ENCODE data around the gene PVR.
"Not testable (repeated sequence)": the region's sequence is repeated elsewhere in the genome, so short reads cannot be mapped to it uniquely, and the experiment has no call there.

PVR gene

GRCh38 chr19:44643605-44644401 lies at the start of gene PVR:
Gene PVR, plus strand, starts transcription at chr19:44643910. Its CDS starts 187 bp downstream, at chr19:44644097.
- DNase-seq = peak in 1 of 2 experiments; percentile 9

DNA sequence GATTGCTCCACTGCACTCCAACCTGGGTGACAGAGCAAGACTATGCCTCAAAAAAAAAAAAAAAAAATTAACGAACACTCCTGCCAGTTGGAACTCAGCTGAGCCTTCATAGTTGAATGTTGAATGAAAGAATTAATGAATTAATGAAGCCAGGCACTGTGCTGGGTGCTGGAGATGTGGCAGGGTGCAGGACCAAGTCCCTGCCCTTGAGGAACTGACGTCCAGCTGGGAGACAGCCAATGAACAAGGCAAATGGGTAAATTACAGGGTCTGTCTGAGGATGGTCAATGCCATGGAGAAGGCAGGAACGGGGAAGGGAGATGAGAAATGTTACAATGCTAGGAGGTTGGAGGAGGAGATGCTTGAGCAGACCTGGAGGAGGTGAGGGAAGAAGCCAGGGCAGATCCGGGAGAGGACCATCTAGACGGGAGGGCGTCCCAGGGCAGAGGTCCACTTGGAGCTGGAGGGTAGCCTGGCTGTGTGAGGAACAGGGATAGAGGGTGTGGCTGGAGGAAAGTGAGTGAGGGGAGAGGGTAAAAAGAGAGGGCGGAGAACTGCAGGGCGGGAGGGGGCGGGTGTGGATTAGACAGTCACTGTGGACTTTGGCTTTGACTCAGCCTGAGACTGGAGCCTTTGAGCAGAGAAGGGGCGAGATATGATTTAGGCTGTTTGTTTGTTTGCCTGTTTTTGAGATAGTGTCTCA lies 47.1 kb upstream of the PVR start:
- DNase-seq = no peak

DNA sequence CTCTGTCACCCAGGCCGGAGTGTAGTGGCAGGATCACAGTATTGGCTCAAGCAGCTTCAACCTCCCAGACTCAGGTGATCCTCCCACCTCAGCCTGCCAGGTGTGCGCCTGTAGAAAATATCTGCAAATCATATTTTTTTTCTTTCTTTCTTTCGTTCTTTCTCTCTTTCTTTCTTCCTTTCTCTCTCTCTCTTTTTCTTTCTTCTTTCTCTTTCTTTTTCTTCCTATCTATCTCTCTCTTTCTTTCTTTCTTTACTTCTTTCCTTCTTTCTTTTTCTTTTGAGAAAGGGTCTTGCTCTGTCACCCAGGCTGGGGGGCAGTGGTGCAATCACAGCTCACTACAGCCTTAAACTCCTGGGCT lies 46.6 kb upstream of the PVR start:
- DNase-seq = no peak

DNA sequence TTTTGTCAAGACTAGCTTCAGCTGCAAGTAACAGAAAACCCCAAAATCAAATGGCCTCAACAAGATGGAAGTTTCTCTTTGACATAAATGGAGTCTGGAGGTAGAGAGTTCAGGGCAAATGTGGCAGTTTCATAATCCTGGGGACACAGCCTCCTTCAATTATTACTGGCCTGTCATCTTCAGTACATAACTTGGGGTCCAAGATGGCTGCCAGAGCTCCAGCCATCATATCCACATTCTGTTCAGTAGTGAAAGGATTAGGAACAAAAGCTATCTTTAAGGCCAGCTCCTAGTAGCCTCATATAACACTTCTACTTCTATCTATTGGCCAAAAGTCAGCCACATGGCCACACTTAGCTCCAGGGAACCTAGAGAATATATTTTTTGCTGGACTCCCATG lies 45.4 kb upstream of the PVR start:
- DNase-seq = no peak

GRCh38 chr19:44598880-44599279 lies 44.8 kb upstream of the PVR start:
- no peak for DNase-seq

DNA sequence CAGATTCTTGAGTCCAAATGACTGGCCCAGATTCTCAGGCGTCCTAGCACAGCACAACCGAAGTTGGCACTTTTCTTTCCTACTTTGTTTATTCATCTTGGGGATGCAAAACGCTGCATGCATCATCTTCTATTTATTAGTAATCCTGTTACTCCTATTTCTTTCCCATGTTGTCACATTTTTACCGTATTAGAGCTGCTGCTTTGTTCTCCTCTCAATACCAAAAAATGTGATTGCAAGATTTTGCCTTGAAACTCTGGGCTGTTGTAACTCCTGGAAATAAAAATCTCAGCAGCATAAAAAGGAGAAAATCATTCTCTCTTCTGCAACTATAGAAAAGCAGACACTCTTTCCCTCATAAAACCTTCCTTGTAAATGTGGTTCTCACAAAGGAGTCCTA lies 43.2 kb upstream of the PVR start:
- DNase-seq = no peak

DNA sequence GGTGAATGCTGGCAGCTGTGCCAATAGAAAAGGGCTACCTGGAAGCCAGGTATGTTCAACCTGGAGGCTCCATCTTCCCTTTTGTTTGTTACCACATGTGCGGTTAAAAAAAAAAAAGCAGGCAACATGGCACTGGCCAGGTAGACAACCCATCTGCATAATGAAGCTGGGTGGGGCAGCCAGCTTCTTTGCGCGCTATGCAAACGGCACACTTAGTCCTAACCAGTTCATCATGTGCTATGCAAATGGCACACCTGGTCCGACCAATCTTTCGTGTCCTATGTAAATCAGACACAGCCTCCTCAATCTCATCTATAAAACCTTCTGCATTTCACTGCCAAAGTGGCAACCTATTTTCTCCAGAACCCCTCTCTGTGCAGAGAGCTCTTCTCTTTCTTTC lies 41.6 kb upstream of the PVR start:
- DNase-seq = no peak

- no peak for DNase-seq
Observed at GRCh38 chr19:44603201-44603945, 40.3 kb upstream of the PVR start.

DNA sequence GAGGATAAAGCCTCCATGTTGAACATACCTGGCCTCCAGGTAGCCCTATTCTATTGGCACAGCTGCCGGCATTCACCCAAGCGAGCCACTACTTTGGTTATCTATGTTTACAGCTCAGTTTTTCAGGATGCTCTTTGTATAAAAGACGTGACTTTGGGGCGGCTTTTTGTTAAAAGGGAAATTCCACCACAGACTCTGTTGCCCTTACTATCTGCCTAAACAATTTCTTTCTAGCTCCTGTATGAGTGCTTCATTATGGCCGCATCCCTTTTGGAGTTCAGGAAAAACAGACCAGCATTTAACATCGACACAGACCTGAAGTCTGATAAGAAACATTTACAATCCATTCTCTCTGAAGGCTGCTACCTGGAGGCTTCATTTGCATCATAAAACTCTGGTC lies 39.5 kb upstream of the PVR start:
- no peak for DNase-seq

GRCh38 chr19:44605547-44605946 lies 38.2 kb upstream of the PVR start:
- no peak for DNase-seq

DNA sequence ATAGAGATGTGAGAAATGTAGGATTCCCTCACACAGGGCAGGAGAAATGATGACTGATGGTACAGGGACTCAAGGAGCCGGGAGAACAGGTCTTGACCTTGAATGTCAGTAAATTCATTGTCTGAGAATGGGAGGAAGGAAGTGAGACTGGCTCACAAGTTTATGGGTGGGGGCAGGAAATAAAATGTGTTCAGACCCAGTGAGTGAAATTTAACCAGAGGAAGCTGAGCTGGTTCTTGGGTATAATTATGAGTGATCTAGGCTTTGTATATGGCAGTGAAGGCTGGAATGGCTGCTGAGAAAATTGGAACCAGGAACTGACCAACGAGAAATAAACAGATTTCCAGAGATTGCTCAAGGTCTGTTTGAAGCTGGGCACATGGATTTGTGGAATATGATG lies 36.7 kb upstream of the PVR start:
- DNase-seq = no peak

GRCh38 chr19:44607917-44608316 lies 35.8 kb upstream of the PVR start:
- no peak for DNase-seq

DNA sequence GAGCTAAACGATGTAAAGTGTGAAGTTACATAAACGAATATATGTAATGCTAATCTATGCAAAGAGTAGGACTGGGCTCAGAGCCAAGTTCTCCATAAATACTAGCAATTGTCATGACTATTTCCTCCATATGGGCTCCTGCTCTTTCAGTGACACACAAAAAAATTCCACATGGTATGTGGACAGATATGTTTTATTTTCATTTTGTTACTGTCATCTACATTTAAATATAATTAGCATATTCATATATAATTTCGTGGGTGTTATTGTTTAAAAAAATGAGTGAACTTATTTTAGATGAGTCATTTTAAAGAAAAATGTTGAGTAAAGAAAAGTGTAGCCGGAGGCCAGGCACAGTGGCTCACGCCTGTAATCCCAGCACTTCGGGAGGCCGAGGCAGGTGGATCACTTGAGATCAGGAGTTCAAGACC lies 35.3 kb upstream of the PVR start:
- no peak for DNase-seq

DNA sequence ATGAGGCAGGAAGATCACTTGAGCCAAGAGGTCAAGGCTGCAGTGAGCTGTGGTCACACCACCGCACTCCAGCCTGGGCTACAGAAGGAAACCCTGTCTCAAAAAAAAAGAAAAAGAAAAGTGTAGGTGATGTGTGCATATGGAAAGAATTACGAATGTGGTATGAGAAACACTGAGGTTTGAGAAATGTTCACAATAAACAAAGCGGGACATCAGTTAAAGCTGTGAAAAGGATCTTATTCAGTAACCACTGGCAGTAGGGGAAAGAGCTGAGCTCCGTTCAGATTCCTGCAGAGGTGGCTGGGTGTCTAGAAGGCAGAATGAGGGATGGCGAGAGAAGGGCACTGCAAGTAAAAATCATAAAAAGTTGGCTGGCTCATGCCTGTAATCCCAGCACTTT lies 34.5 kb upstream of the PVR start:
- no peak for DNase-seq

- DNase-seq = not testable (repeated sequence)
Observed at GRCh38 chr19:44610497-44610896, 33.2 kb upstream of the PVR start.

DNA sequence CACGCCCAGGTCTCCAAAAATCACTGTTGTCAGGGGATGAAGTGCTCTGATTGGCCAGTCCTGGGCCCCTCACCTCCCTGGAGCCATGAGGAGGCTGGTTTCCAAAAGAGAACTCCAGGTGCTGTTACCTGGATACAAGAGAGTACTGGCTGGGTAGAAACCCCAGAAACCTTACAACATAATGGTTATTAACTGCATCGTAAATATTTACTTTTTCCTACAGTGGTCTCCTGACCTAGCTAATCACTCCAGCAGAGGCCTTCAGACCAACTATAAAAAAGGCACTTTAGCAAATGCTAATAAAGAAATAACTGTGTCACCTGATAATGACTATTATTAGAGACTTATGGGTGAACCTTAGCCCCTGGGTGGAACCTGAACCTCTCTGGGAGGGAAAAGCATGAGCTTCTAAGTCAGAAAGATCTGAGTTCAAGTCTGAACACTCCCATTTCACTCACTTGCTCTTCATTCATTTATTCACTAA lies 31.9 kb upstream of the PVR start:
- DNase-seq = no peak

GRCh38 chr19:44613295-44614178 lies 30.2 kb upstream of the PVR start, which contains the start of gene IGSF23:
Gene IGSF23, plus strand, starts transcription at chr19:44613563. Its CDS starts 83 bp downstream, at chr19:44613646.
- DNase-seq = no peak

GRCh38 chr19:44614313-44614712 lies 29.4 kb upstream of the PVR start:
- DNase-seq = no peak

DNA sequence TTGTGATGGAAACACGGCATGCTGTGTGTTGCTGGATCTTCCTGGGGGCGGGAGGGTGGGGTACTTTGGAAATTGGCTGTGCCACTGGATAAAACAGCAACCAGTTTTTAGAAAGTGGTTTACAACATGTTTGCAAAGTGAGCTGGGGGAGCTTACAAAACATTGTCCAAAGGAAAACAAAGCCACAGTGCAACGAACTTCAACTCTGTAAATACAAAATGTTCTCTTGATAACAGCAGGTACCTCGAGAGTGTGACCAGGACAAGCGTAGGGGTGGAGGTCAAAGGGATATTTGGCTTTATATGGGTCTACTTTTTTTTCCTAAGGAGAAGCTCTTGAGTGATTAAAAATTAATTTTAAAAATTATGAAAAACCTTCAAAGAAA lies 27.9 kb upstream of the PVR start:
- DNase-seq = no peak

DNA sequence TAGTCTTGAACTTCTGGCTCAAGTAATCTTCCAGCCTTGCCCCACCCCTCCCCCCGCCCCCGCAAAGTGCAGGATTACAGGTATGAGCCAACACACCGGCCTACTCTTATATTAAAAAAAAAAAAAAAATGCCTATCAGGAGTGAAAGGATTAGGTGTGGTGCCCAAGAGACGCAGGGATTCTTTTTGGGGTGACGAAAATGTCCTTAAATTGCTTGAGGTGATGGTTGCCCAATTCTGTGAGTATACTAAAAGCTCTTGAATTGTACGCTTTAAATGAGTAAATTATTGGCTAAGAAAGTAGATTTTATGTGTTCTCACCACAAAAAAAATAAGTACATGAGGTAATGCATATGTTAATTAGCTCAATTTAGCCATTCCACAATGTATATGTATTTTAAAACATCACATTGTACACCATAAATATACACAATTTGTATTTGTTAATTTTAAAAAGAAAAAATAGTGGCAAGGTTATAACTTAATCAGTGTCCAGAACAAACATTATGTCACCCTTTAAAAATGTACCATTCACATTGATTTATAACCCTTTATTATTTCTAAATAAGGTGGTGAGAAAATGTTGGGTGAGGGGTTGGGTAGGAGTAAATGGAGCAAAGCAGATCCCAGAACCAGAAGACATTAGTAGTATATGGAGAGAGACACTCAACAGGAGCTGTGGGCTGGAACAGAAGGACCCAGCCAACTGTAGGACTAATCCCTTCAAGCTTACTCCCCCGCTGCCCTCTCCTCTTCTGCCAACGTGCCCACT lies 26.4 kb upstream of the PVR start:
- DNase-seq = no peak

GRCh38 chr19:44618640-44619357 lies 24.9 kb upstream of the PVR start:
- DNase-seq = no peak
